ENCODE data around the gene CELSR2. TPM values are rescaled to one million over a fixed set of nuclear protein-coding genes. Genes with fewer than 3 reads are reported as not detected.
"Not testable (repeated sequence)": the region's sequence is repeated elsewhere in the genome, so short reads cannot be mapped to it uniquely, and the experiment has no call there.

Gene CELSR2
- total RNA-seq, 1 experiment from 2014 or later, result 14.9 TPM

DNA sequence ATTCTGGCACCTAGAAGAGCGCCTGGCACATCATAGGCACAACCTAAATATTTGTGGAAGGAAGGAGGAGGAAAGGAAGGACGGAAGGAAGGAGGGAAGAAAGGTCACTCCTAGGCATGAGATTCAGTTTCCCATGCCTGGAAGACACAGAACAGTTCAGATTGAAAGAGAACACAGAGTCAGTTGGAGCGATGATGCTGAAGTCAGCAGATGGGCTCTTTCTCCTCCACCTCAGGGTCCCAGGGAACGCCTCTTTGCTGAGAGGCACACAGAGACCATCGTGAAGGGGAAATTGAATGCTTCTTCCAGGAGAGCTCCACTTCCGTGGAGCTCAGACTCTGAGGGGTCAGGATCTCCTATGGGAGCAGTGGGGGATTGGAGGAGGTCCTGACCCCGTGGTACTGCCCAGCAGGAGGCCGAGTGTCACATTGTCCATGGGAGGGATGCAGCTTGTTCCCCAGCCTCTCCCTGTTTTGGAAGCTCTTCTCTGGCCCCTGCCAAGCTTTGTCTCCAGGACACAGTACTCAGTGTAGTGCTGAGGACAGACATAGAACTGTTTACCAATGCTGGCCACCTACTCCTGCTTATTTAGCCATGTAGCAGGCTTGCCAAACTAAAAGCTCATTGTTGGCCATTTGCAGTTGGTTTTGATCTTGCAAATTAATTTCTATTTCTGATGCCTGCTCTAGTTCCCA lies 55.0 kb downstream of the CELSR2 start:
- DNase-seq (ENCODE audit: low spot score), result no peak

DNA sequence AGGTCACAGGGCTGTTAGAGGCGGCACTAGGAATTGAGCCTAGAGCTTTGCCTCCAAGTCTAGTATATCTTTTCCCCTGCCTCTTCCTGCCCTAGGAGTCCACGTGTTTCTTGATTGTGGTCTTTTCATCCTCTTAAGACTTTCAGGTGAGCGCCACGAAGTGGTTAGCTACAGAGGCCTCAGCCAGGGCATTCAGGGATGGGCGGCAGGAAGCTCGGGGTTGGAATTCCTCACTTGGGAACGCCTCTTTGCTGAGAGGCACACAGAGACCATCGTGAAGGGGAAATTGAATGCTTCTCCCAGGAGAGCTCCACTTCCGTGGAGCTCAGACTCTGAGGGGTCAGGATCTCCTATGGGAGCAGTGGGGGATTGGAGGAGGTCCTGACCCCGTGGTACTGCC lies 56.7 kb downstream of the CELSR2 start:
- not testable (repeated sequence) for DNase-seq (ENCODE audit: low spot score)

DNA sequence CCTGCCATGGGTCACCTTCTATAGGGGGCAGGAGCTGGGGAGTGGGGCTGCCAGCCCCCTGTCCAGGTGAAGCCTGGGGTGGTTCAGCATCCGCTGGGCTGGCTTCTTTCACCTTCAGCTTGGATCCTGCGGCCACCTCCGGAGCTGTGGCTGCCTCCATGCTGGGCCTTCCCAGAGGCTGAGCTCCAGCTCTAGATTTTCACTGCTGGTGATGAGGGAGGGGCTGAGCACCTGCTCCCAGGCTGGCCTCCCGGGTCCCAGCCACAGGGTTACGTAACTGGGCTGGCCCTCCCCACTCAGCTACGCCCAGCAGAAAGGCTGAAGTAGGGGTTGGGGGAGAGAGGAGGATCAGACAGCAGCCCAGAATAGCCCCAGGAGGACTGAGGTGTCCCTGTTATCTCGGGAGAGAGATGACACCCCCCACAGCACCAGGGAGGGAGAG lies 57.5 kb downstream of the CELSR2 start, which contains the start of gene MYBPHL:
Gene MYBPHL, minus strand, starts transcription at position 180 of the 442 bp plus-strand sequence. Its CDS starts 20 bp downstream, at position 160.
- no peak for DNase-seq (ENCODE audit: low spot score)

DNA sequence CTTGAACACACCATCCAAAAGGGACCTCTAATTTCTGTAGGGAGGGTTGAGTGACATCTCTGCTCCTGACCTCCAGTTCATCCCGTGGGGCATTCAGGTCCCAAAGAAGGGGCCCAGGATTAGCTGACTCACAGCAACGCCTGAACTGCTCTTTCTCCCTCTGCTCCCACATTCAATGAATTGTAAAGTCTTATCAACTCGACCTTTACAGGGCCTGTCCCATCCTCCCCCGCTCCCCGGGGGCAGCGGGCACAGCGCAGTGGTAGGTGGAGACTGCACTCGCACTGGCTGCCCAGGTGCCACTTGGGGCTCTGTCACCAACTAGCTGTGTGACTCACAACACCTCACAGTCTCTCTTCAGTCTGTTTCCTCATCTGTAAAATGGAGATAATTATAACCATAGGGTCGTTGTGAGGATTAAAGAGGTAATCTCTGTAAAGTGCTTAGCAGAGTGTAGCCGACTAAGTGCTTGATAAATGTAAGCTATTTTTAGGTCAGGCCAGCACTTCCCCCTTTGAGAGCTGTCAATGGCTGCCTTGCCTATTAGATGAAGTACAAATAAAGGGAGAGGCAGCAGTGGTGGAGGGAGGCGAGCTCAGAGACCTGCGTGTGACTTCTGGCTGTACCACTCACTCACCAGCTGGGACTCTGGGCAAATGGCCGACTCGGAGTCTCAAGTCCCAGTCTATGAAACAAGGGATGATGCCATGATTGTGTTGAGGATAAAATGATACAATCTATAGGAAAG lies 58.1 kb downstream of the CELSR2 start:
- DNase-seq (ENCODE audit: low spot score), result no peak

DNA sequence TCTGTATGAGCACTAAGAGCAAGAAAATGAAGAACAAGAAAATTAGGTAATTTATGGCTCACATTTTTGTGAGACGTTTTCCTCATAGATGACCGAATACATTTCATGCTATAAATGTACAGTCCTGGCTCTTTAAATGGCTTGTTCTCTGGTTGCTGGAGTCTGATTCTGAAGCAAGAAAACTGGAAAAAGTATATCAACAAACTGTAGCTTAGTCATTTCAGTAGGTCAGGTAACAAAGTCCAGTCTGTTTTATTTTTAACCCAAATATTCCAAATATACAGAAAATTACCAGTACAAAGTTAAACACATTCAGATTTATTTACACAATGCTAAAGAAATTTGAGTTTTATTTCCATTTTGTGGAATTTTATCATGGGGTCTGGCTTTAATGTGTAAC lies 60.0 kb downstream of the CELSR2 start:
- no peak for DNase-seq (ENCODE audit: low spot score)

DNA sequence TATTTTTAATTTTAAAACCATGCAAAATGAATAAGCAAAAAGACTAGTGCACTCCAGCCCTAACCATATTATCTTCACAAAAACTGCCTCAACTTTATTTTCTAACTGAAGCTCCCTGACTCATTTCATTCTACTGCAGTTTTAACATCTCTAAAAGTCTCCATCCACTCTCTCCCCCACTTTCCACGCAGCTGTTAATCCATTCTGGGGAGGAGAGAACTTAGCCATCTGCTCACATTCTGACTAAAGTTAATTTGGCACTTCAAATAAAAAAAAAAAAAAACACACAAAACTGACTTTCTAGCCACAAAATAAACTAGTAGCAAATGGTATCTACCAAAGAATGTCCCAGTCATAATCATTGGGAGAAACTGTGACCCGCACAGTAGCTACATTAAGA lies 62.9 kb downstream of the CELSR2 start:
- no peak for DNase-seq (ENCODE audit: low spot score)

DNA sequence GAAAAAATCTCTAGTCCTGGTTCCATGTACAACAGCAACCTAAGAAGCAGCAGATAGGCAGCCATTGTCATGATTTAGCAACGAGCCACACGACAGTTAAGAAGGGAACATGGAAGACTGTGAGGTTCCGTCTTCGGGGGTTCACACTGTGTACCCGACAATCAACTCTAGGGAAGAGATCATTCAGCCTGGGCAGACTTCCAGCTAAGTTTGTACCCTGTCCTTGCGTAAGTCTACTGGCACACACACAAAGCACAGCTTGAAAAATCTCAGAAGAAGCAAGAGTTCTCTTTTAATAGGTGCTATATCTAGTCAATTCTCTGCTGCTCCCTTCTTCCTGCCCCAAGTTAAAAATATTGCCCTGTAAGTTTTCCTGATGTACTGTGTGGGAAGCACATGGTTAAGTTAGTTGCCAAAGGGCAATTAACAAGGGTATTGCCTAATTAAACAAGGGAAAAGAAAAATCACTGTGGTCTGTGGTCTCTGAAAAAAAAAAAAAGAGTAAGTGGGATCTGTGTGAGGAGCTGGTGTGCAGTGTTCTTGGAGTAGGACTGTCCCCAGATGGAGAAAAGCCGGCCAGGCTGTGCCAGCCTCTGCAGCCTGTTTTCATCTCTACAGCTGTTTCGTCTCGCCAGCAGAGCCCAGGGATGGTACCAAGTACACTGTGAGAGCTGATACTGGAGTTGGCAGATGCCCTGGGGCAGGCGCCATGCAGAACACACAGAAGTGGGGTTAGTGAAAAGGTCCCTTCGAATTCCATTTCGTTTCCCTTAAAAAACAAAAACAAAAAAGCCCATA lies 63.8 kb downstream of the CELSR2 start:
- no peak for DNase-seq (ENCODE audit: low spot score)

DNA sequence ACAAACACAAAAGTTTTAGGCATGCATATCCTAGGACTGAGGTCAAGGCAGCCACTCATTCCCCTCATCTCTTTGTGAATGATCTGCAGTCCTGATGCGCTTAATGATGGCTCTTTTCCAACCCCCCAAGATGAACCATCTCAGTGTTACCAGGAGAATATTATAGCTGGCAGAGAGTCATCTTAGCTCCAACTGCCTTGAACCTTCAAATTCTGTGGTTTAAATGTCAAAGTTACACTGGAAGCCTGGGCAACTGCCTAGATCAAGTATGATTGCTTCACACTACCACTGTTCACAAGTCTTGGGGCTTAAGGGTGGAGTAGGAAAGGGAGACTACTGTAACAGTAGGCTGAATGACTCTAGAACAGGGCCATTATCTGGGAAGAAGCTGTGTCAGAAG lies 65.5 kb downstream of the CELSR2 start:
- no peak for DNase-seq (ENCODE audit: low spot score)

DNA sequence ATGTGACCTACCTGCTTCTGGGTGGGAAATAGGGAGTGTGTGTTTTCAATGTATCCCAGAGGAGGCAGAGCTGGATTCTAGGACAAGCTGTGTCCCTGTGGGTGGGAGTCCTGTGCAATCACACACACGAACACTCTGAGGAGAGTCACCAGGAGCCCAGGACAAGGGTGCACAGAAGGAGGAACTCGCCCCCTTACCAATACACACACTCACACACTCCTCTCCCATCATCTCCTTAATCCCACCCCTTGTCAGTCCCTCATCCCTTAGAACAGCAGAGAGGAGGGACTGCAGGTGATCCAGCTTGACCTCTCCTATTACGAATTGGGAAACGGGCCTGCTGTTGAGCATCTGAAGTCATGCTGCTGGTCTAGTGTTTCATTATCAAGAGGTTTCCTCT lies 65.9 kb downstream of the CELSR2 start:
- no peak for DNase-seq (ENCODE audit: low spot score)

DNA sequence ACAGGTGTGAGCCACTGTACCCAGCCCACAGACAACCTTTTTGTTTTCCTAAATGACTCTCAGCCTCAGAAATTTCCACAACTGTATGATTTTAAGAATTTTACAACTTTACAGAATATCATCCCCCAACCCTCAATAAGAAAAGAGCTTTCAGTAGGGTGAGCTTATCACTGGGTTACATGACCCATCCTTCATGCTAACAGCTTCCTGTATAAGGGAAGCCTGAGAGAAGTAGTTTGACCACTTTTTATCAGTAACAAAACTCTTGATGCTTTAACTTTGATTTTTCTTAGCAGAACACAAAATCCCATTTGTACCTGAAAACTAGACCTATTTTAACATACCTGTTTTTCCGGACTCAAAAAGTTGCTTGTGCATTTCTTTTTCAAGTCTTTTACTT lies 67.2 kb downstream of the CELSR2 start:
- DNase-seq (ENCODE audit: low spot score), result no peak

DNA sequence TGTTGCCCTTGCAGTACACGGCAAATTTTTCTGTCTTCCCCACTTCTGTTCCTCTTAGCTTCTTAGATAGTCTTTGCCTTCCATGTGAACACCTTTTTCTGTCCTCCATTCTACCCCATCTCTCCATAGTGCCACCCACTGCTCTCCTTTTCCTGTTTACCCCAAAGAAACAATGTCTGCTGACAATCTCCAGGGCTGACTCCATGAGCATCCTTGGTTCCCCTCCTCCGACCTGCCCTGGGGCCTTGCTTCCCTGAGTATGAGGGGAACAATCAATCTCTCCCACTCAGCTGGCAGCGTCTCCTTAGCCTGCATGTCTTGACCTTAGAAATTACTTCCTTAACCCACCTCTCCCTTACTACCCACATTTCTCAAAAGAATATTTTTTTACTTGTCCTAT lies 69.8 kb downstream of the CELSR2 start:
- DNase-seq (ENCODE audit: low spot score), result no peak

DNA sequence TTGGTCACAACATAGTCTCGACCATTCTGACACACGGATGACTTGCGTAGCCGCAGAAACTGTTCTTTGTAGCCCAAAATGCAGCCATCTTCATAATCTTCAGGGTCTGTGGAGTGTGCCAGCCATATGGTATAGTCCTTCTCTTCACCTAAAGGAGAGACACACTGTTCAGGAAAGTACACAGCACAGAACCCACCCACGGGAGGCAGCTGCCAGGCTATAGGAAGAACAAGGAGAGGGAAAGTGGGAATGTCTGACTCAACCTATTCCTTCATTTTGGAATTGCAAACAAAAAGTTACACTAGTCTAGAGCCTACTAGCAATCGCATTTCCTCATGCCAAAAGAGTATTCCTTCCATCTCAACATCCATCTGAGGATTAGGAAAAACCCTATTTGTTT lies 73.6 kb downstream of the CELSR2 start:
- no peak for DNase-seq (ENCODE audit: low spot score)

Other genes starting within 250 kb of the CELSR2 start
- gene WDR47, start 207.4 kb upstream of the CELSR2 start, total RNA-seq (2014; rRNA removed; shearing (Covaris generic)), result 19.5 and 29.4 TPM in 2 replicates
- gene TAF13, start 173.5 kb upstream of the CELSR2 start, total RNA-seq (2014; rRNA removed; shearing (Covaris generic)), result 66.7 and 78.1 TPM in 2 replicates
- 16.0 and 17.2 TPM in 2 replicates for gene TMEM167B, start 158.8 kb upstream of the CELSR2 start, total RNA-seq (2014; rRNA removed; shearing (Covaris generic))
- gene ELAPOR1, start 135.4 kb upstream of the CELSR2 start, total RNA-seq (2014; rRNA removed; shearing (Covaris generic)), result 1.7 and 3.2 TPM in 2 replicates
- gene SARS1, start 35.6 kb upstream of the CELSR2 start, total RNA-seq (2014; rRNA removed; shearing (Covaris generic)), result 224 and 232 TPM in 2 replicates
- 32.7 and 42.3 TPM in 2 replicates for gene PSRC1, start 33.6 kb downstream of the CELSR2 start, total RNA-seq (2014; rRNA removed; shearing (Covaris generic))
- gene MYBPHL, start 57.5 kb downstream of the CELSR2 start, total RNA-seq (2014; rRNA removed; shearing (Covaris generic)), result 1.8 TPM in 1 of 2 replicates, not detected in the other
- 15.9 and 22.7 TPM in 2 replicates for gene SORT1, start 148.4 kb downstream of the CELSR2 start, total RNA-seq (2014; rRNA removed; shearing (Covaris generic))
- 142 and 190 TPM in 2 replicates for gene PSMA5, start 176.9 kb downstream of the CELSR2 start, total RNA-seq (2014; rRNA removed; shearing (Covaris generic))
- 0.24 TPM in 1 of 2 replicates, not detected in the other for gene SYPL2, start 217.0 kb downstream of the CELSR2 start, total RNA-seq (2014; rRNA removed; shearing (Covaris generic))
- gene ATXN7L2, start 234.4 kb downstream of the CELSR2 start, total RNA-seq (2014; rRNA removed; shearing (Covaris generic)), result 3.0 and 5.4 TPM in 2 replicates
- gene CYB561D1, start 244.6 kb downstream of the CELSR2 start, total RNA-seq (2014; rRNA removed; shearing (Covaris generic)), result 5.4 and 5.7 TPM in 2 replicates